Daoy (cell line): ENCODE data around the gene MPP2. TPM values are rescaled to one million over a fixed set of nuclear protein-coding genes. Genes with fewer than 3 reads are reported as not detected.
"Not testable (repeated sequence)": the region's sequence is repeated elsewhere in the genome, so short reads cannot be mapped to it uniquely, and the experiment has no call there.

Experiments used
- DNase-seq: peaks from one replicate; pipeline ENCODE4 v3.0.0-alpha.2; 2015; ENCODE audit warnings: low read depth
- total RNA-seq: library from RNA; depleted of rRNA; stranded (reverse); fragments of >200 nt; shearing (Covaris generic); gene quantifications from 2 replicates; pipeline ENCODE4 v1.2.3, GENCODE V29; 2014

Gene MPP2
- total RNA-seq, 1 experiment from 2014 or later, result 1.3 TPM

- DNase-seq, result no peak
These were observed 60.4 kb downstream of the MPP2 start, which contains the start of gene CD300LG for GRCh38 chr17:43846963-43847371. Gene CD300LG (plus strand): TSS chr17:43847176. CDS start chr17:43847217, 41 bp downstream.

GRCh38 chr17:43846221-43846712 lies 61.1 kb downstream of the MPP2 start:
- peak; percentile 78 for DNase-seq

DNA sequence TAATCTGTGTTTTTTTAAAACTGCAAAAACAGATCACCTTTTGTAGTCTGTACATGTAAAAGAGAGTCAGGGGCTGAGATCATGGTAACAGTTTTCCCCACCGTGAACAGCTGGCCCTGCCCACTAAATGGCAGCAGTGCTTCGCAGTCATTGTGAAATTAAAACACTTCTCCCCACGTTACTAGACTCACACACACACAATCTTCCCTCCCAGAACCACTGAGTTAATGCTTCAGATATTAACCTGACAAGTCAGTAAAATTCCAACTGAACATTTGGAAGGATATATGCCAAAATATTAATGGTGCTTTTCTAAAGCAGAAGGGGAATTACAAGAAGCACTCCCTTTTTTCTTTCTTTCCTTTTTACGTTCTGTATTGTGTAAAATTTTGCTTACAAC lies 61.6 kb downstream of the MPP2 start:
- DNase-seq, result no peak

GRCh38 chr17:43844241-43844640 lies 63.1 kb downstream of the MPP2 start:
- no peak for DNase-seq

DNA sequence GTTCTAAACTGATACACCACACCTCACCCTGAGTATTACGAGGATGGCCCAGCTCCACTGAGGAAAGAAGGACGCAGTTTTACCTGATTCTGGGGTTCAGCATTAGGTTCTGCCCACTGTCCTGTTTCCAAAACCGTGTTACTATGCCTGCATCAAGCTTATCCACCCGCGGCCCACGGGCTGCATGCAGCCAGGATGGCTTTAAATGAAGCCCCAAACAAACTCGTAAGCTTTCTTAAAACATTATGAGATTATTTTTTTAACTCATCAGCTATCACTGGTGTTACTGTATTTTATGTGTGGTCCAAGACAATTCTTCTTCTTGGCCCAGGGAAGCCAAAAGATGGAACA lies 64.4 kb downstream of the MPP2 start:
- no peak for DNase-seq

DNA sequence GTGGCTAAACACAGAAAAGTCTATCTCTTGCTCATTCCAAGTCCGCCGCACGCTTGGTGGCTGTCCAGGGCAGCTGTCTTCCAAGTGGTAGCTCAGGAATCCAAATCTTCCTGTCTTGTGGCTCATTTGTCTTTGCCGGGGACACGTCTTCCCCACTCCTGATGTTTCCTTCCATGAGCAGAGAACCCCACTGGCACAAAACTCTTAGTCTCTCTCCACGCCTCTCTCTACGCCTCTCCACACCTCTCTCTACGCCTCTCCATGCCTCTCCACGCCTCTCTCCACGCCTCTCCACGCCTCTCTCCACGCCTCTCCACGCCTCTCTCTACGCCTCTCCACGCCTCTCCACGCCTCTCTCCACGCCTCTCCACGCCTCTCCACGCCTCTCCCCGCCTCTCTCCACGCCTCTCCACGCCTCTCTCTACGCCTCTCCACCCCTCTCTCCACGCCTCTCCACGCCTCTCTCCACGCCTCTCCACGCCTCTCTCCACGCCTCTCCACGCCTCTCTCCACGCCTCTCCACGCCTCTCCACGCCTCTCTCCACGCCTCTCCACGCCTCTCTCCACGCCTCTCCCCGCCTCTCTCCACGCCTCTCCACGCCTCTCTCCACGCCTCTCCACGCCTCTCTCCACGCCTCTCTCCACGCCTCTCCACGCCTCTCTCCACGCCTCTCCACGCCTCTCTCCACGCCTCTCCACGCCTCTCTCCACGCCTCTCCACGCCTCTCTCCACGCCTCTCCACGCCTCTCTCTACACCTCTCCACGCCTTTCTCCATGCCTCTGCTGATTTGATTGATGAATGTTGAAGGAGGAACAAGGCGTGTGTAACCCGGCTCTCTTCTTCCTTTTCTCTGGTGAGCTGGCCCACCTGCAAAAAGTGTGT lies 65.0 kb downstream of the MPP2 start:
- DNase-seq, result not testable (repeated sequence)

- DNase-seq, result no peak
These were observed 66.1 kb downstream of the MPP2 start for GRCh38 chr17:43841282-43841681.

GRCh38 chr17:43840814-43841213 lies 66.5 kb downstream of the MPP2 start:
- peak; percentile 46 for DNase-seq

DNA sequence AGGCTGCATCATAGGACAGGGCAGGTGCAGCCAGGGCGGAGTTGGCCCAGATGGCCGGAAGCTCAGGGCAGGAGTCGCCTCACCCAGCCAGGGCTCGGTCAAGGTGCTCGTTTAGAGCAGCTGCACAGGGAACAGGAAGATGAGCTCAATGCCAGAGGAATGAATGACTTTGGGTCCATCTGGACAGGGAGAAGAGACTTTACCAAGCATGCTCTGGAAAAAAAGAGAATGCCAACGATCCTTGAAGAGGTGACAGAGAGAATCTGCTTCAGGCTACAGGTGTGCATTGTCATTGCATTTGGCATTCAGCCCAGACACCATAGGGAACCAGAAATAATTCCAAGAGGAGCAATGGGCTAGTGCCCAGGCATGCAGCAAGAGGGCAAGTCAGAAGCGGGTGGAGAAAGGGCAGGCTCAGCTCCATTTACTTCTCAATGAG lies 67.6 kb downstream of the MPP2 start:
- DNase-seq, result no peak

DNA sequence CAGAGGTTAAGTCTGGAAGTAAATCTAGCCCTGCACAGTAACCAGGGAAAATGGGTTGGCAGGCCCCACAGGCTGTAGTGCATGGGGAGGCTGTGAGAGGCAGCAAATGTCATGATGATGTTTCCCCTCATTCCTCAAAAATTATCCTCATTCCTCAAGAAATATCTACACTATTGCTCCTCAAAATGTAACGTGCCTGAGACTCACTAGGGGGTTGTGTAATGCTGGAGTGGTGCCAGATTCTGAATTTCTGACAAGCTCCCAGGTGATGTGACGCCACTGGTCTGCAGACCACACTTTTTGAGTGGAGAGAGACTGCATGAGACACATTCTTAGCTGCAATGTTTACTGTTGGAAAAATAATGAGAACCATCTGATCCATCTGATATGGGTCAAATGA lies 73.2 kb downstream of the MPP2 start:
- DNase-seq, result no peak

DNA sequence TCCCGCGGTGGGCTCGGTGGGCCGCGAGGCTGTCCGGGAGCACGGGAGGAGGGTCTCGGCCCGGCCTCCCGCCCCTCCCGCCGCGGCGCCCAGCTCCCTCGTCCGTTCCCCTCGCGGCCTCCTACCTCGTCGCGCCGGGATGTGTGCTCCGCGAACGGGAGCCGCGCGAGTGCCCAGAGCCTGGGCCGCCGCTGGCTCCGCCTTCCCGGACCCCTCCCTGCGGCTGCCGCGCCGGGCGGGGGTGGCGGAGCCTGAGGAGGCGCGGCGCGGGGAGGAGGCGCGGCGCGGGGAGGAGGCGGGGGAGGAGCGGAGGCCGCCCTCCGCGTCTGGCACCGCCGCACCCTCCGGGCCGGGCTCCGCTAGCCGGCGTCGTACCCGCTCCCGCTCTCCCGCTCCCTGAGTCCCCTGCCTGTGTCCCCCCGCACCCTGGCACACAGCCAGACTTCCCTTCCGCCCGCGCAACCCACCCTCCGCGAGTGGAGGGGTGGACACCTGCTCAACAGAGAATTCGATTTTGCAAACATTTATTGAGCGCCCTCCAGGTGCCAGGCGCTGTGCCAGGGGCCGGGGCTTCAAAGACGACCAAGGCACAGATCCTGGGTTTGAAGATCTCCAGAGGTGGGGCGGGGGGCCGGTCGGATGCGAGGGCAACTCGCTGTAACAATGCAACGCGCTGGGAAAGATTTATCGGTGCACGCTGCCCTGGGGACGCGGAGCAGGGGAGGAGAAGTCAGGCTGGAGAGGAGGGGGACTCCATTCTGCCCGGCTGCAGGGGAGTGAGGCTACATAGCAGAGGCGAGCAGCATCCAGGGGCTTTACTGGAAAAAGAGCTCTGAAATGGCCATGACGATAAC lies 74.1 kb downstream of the MPP2 start, which contains the start of gene MPP3:
Gene MPP3 (minus strand): TSS at position 171 of the 854 bp plus-strand sequence. CDS start 1,240 bp downstream, outside the sequence.
- DNase-seq, result peak; percentile 77

DNA sequence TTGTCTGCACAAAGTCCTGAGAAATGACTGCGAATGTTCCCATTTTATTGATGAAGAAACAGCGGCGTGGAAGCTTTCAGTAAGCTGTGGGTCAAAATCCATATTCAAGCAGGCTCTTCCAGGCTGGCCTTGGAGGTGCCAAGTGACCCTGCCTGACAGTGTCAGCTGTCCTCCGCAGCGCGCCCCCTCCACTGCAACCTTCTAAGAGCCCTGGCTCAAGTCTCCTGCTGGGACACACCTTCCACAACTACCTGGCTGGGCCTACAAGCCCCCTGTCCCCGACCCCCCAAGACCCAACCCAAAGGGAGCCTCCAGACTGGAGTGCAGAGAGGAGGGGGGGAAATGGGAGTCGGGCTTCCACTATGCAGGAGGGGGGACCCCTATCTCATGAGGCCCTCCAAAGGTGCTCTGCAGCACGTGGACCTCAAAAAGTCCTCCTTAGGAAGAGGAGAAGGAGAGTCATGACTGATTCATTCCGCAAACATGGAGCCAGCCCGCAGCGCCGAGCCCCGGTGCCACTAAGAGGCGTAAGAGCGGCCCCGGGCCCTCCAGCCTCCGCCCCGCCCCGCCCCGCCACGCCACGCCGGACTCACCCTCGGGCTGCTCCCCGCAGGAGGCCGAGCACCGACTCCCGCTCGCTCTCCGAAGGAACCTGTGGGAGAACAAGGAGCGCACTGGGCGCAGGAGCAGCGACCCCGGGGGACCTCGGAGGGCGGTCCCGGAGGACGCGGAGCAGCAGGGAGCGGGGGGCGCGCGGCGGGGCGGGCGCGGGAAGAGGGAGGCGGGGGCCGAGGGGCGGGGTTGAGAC lies 75.0 kb downstream of the MPP2 start:
- peak; percentile 82 for DNase-seq

DNA sequence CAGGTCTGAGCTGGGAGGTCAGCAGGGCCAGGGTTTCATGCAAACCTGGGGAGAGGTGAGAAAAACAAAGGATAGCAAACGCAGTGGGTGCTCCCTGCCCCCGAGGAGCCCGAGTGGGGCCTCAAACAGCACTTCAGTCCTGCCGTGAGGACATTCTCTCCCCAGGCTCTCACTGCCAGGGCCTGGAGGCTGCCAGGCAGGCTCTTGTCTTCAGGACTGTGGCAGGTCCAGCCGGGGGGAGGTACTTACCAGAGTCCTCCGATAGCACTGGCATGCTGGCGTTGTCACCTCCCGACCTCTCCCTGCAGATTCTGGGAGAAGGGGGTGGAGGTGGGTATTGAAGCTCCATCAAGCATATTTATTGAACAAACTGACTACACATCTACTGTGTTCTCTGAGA lies 75.7 kb downstream of the MPP2 start:
- DNase-seq, result no peak

DNA sequence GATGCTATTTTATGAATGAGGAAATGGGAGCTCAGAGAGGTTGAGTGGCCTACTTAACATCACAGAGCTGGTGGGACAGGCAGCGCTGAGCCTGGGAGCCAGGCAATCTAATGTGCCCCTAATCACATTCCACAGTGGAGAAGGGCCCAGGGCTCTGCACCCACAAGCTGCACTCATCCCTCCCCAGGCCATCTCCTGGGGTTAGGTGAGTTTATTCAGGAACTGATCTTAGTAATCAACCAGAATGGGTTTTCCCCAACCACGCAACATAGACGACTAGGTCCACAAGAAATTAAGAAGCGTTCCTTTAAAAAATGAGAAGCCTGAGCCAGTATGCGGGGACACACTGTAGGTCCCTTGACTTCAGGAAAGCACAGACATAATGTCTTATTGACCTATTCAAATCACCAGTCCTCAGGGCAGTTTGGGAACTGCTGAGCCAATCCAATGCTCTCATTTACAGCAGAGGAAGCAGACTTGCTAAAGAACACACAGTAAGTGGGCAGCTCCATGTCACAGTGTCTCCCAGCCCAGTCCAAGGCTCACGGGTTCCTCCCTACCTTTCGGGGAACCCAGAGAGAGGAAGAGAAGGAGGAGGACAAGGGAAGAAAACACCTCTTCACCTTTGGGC lies 76.7 kb downstream of the MPP2 start:
- DNase-seq, result no peak

DNA sequence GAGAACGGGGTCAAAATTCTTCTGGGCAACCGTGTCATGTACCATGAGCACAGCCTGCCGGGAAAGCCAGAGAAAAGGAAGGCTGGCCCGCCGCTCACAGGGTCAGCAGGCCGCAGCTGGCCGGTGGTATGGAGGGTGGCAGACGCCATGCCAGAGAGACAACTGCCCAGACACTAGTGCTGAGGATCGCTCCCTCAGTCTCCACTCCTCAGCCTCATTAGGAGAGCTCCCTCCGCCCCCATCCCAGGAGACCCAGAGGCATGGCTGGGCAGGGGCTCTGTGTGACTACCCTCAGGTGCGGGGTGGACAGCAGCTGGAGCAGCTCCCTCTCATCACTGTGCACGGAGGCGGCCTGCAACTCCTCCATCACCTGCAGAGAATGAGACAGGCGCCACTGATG lies 77.6 kb downstream of the MPP2 start:
- DNase-seq, result no peak

DNA sequence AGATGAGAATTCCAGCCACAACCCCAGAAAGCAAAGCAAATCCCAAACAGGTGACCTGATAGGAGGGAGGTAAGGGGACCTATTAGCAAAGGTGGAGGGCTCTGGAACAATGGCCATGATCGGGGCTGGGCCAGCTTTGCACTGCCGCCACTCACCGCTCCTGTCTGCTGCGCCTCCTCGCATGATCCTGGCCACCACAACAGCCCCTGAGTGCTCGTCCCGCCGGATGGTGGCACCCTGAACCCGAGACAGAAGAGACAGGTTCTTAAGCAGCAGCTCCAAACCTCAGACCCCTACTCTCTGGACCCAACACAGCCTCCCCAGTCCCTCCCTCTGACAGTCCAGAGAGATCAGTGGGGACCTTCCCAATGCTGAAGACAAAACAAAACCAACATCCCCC lies 79.7 kb downstream of the MPP2 start:
- DNase-seq, result no peak

DNA sequence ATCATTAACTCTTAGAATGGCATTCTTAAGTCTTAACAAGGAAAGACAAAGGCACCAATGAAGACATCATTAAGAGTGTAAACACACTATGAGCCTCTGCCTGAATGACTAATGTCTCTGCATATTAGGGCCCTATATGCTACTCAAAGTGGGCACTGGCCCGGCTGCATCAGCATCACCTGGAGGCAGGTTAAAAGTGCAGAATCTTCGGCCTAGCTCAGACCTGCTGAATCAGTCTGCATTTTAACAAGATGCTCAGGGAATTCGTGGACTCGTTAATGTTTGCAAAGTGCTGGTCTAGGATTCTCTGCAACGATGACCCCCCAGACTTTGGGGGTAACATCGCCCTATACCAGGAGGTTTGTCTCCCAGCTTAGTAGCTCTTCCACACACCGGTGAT lies 81.1 kb downstream of the MPP2 start:
- no peak for DNase-seq

DNA sequence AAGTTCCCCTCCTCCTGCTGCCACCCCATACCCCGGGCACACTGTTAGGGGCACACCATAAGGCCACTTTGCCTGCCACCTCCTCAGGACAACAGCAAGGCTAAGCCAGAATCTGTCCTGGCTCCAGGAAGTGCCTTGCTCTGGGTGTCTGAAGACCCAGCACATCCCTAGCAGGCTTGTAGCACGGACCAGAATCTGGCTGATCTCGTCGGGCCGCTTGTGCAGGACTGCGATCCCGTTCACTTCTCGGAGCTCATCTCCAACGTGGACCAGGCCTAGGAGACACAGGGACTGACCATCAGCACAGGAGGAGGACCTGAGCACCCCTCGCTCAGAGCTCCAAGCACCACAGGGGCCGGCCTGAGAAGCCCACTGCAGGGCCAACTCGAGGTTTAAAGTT lies 81.8 kb downstream of the MPP2 start:
- DNase-seq, result no peak
